Loucy (cell line): Measurements from ENCODE around the gene TRDMT1.

Source experiments
- H2AFZ ChIP-seq: fragments of 200-600 bp; sonication (generic); 2 replicates; pipeline ENCODE4 v1.6.0; 2016; ENCODE audit warnings: antibody characterized with exemption, mild to moderate bottlenecking, low read length, moderate library complexity
- H3F3A ChIP-seq: fragments of 200-600 bp; 2 replicates; pipeline ENCODE4 v1.6.0; 2016; ENCODE audit warnings: antibody characterized with exemption, low read depth, mild to moderate bottlenecking
- H3K27me3 ChIP-seq: fragments of 200-600 bp; sonication (generic); 2 replicates; pipeline ENCODE4 v1.6.1; 2014; ENCODE audit warnings: low read length, mild to moderate bottlenecking; ENCODE audit not compliant: insufficient read depth, poor library complexity, severe bottlenecking
- H3K36me3 ChIP-seq: fragments of 200-600 bp; sonication (generic); 2 replicates; pipeline ENCODE4 v1.6.1; 2016; ENCODE audit warnings: low read length; ENCODE audit not compliant: insufficient read depth
- H3K4me1 ChIP-seq: fragments of 200-600 bp; sonication (generic); 2 replicates; pipeline ENCODE4 v1.5.1; 2014; ENCODE audit warnings: low read length, mild to moderate bottlenecking; ENCODE audit not compliant: insufficient read depth, poor library complexity, severe bottlenecking
- H3K4me2 ChIP-seq: fragments of 200-600 bp; sonication (generic); 2 replicates; pipeline ENCODE4 v1.6.0; 2014; ENCODE audit warnings: antibody characterized with exemption, low read length, low read depth, mild to moderate bottlenecking; ENCODE audit not compliant: poor library complexity, severe bottlenecking
- H3K4me3 ChIP-seq: fragments of 200-600 bp; sonication (generic); 2 replicates; pipeline ENCODE4 v1.5.1; 2014; ENCODE audit warnings: low read length, mild to moderate bottlenecking, mixed read lengths; ENCODE audit not compliant: poor library complexity, severe bottlenecking
- H3K79me2 ChIP-seq: fragments of 200-600 bp; sonication (generic); 2 replicates; pipeline ENCODE4 v1.6.1; 2014; ENCODE audit warnings: low read length; ENCODE audit not compliant: insufficient read depth
- H3K9ac ChIP-seq: fragments of 200-600 bp; sonication (generic); 2 replicates; pipeline ENCODE4 v1.6.0; 2014; ENCODE audit warnings: mild to moderate bottlenecking, low read depth, low read length, moderate library complexity; ENCODE audit not compliant: poor library complexity, severe bottlenecking
- H3K9me2 ChIP-seq: fragments of 200-600 bp; sonication (generic); replicated peaks from 2 replicates; pipeline ENCODE4 v1.6.1; 2016; ENCODE audit warnings: low read depth, low read length, mixed read lengths
- H3K9me3 ChIP-seq: fragments of 200-600 bp; sonication (generic); 2 replicates; pipeline ENCODE4 v1.6.1; 2014; ENCODE audit warnings: mild to moderate bottlenecking, antibody characterized with exemption, low read length, low read depth; ENCODE audit not compliant: insufficient read depth
- H4K20me1 ChIP-seq: fragments of 200-600 bp; sonication (generic); 2 replicates; pipeline ENCODE4 v1.6.0; 2014; ENCODE audit warnings: antibody characterized with exemption, low read length, mild to moderate bottlenecking; ENCODE audit not compliant: insufficient read depth, poor library complexity, severe bottlenecking
- EZH2phosphoT487 ChIP-seq: fragments of 200-600 bp; IDR thresholded peaks from 2 replicates; pipeline ENCODE4 v1.6.1; 2018; ENCODE audit warnings: antibody characterized with exemption, mild to moderate bottlenecking, moderate library complexity, borderline replicate concordance
- TF ChIP-seq, protein P1 (sequence below): fragments of 200-600 bp; sonication (generic); conservative IDR thresholded peaks from 2 replicates; pipeline ENCODE4 v1.5.1; 2014; ENCODE audit warnings: mild to moderate bottlenecking, antibody characterized with exemption, low read length

TRDMT1 gene

DNA sequence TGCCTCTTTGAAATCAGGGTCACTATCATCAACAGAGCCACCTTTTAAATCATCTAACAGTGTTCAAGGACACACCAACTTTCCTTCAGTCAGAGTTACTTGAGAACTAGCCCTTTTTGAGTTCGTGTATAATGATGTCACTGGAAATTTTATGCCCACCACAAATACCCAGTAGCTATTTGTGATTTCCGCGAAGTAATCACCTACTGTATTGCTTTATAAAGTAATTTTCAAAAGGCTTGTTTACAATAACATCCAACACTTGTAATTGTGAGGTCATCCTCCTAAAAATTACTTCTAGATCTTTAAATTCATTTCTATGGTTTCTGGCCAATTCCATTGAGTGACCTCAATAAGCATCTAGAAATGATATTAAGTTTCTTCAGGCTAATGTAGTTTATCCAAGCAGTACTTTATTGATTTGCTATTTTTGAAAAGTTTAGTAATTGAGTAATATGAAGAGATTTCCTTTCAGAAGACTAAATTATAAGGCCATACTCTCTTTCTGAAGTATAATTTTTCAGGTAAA, 12.8 kb downstream of the TRDMT1 start:
- Histone ChIP-seq H3F3A (no peaks in the 10 kb centered on the region), H3K27me3 (no peaks in the 10 kb centered on the region), H3K4me3 (no peak overlapping the region), H2AFZ (no peak overlapping the region), H3K4me2 (no peak overlapping the region), H3K9me2 (no peaks in the 10 kb centered on the region), H3K4me1 (peaks cover 7% of the 10 kb centered on the region), H3K9ac (no peak overlapping the region), H4K20me1 (no peaks in the 10 kb centered on the region), H3K36me3 (no peaks in the 10 kb centered on the region), H3K9me3 (no peaks in the 10 kb centered on the region), H3K79me2 (peaks cover 8% of the 10 kb centered on the region; the same call in 1 of the 2 replicates)
- no peak for TF ChIP-seq EZH2phosphoT487
- TF ChIP-seq, protein P1, sequence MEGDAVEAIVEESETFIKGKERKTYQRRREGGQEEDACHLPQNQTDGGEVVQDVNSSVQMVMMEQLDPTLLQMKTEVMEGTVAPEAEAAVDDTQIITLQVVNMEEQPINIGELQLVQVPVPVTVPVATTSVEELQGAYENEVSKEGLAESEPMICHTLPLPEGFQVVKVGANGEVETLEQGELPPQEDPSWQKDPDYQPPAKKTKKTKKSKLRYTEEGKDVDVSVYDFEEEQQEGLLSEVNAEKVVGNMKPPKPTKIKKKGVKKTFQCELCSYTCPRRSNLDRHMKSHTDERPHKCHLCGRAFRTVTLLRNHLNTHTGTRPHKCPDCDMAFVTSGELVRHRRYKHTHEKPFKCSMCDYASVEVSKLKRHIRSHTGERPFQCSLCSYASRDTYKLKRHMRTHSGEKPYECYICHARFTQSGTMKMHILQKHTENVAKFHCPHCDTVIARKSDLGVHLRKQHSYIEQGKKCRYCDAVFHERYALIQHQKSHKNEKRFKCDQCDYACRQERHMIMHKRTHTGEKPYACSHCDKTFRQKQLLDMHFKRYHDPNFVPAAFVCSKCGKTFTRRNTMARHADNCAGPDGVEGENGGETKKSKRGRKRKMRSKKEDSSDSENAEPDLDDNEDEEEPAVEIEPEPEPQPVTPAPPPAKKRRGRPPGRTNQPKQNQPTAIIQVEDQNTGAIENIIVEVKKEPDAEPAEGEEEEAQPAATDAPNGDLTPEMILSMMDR: no peak

DNA sequence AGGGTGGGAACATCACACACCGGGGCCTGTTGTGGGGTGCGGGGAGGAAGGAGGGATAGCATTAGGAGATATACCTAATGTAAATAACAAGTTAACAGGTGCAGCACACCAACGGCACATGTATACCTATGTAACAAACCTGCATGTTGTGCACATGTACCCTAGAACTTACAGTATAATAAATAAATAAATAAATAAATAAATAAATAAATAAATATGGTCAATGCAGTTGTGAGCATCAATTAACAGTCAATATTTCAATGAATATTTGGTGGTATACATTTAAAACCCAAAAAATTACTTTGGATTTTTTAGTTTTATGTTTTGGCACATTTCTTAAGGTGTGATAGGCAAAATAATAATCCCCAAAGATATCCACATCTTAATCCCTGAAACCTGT, 15.6 kb downstream of the TRDMT1 start:
- no peaks in the 10 kb centered on the region for H3K9me2 ChIP-seq
- H3F3A ChIP-seq: no peaks in the 10 kb centered on the region
- no peaks in the 10 kb centered on the region for H3K36me3 ChIP-seq
- H4K20me1 ChIP-seq: no peaks in the 10 kb centered on the region
- no peak overlapping the region for H3K4me2 ChIP-seq
- no peaks in the 10 kb centered on the region for H3K27me3 ChIP-seq
- H3K4me1 ChIP-seq: peaks cover 10% of the 10 kb centered on the region
- no peak for TF ChIP-seq EZH2phosphoT487
- TF ChIP-seq, protein P1: no peak
- H2AFZ ChIP-seq: no peak overlapping the region
- no peak overlapping the region for H3K4me3 ChIP-seq
- no peak overlapping the region for H3K9ac ChIP-seq
- H3K79me2 ChIP-seq: no peaks in the 10 kb centered on the region; the same call in 1 of the 2 replicates
- no peaks in the 10 kb centered on the region for H3K9me3 ChIP-seq

DNA sequence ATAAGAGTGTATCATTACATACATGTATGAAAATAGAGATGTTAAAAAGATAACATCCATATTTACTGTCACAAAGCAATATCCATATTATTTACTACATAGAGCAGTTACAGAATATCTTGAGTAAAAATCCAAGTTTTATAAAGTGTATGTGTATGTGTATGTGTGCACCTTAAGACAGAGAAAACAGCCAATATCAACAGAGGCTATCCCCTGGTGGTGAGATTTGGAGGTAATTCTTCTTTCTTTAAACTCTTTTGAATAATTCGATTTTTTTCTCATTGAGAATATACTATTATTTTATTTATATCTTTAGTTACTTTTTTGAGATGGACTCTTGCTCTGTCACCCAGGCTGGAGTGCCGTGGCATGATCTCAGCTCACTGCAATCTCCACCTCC, 18.4 kb downstream of the TRDMT1 start:
- Histone ChIP-seq H3K4me1 (peaks cover 10% of the 10 kb centered on the region), H3K36me3 (no peaks in the 10 kb centered on the region), H2AFZ (no peak overlapping the region), H3K9me3 (no peaks in the 10 kb centered on the region), H3K9me2 (no peaks in the 10 kb centered on the region), H3K4me3 (no peak overlapping the region), H3K79me2 (no peaks in the 10 kb centered on the region), H3K27me3 (no peaks in the 10 kb centered on the region), H4K20me1 (no peaks in the 10 kb centered on the region), H3K4me2 (no peak overlapping the region), H3F3A (no peaks in the 10 kb centered on the region), H3K9ac (no peak overlapping the region)
- TF ChIP-seq, protein P1: peak; percentile 46; the same call in 1 of the 2 replicates
- no peak for TF ChIP-seq EZH2phosphoT487
